GM12878 (cell line): ENCODE results near the gene PPM1A. TPM values are rescaled to one million over a fixed set of nuclear protein-coding genes. Genes with fewer than 3 reads are reported as not detected.

Experiments used
- ATAC-seq: fragments of 200-7000 bp; cut with Tn5 transposase; 3 replicates; pipeline ENCODE4 v1.9.1; 2020; ENCODE audit warnings: mild to moderate bottlenecking, moderate library complexity
- BruUV-seq: library from RNA; stranded (reverse); fragments of 400-500 nt; replicated peaks from 2 replicates; lab custom pipeline; 2021; lab: Mats Ljungman, UMichigan
- CTCF ChIA-PET: fragments of 300-600 bp; sonication (Branson Sonifier 250); formaldehyde crosslinking; extraction: SDS; loops from one replicate; lab custom pipeline; 2021; ENCODE audit warnings: inconsistent platforms; lab: Yijun Ruan, JAX
- POLR2A ChIA-PET: fragments of 350-600 bp; formaldehyde crosslinking; extraction: SDS; loops from one replicate; lab custom pipeline; 2021; ENCODE audit warnings: inconsistent platforms; lab: Charles Lee
- RAD21 ChIA-PET: fragments of 300-600 bp; sonication (Branson Sonifier 250); formaldehyde crosslinking; loops from one replicate; lab custom pipeline; 2023; ENCODE audit warnings: antibody characterized with exemption; ENCODE audit not compliant: unreplicated experiment; lab: Charles Lee
- SMC1A ChIA-PET: fragments of 300-600 bp; sonication (Branson Sonifier 250); formaldehyde crosslinking; loops from one replicate; lab custom pipeline; 2023; ENCODE audit not compliant: unreplicated experiment, uncharacterized antibody; lab: Charles Lee
- DNase-seq: peaks from one replicate; pipeline ENCODE4 v3.0.0-alpha.2; 2011; ENCODE audit warnings: low read depth, low spot score
- FAIRE-seq: peaks from 3 replicates; lab custom pipeline; 2011; peaks lifted over from hg19 to GRCh38; lab: Jason Lieb, UNC
- H2AFZ ChIP-seq: 2 replicates; pipeline ENCODE4 v1.6.0; 2011; ENCODE audit warnings: low read depth, low read length, control low read depth; ENCODE audit not compliant: control insufficient read depth
- H3K27ac ChIP-seq: 2 replicates; pipeline ENCODE4 v1.5.1; 2011; ENCODE audit warnings: control low read depth; ENCODE audit not compliant: control insufficient read depth, insufficient read depth
- H3K27me3 ChIP-seq, 2 experiments: replicated peaks in 1 of 2; 2 replicates each; pipeline versions ENCODE4 v1.6.0 to v1.6.1; 2011; ENCODE audit warnings: low read length in 1 of 2; ENCODE audit not compliant: control insufficient read depth in 2 of 2, insufficient read depth in 2 of 2
- H3K36me3 ChIP-seq, 2 experiments: 2 replicates each; pipeline ENCODE4 v1.5.1; 2011; ENCODE audit warnings: low read length in 1 of 2; ENCODE audit not compliant: control insufficient read depth in 2 of 2, insufficient read depth in 2 of 2
- H3K4me1 ChIP-seq: 2 replicates; pipeline ENCODE4 v1.6.1; 2011; ENCODE audit warnings: mild to moderate bottlenecking, low read length, moderate library complexity, mixed read lengths; ENCODE audit not compliant: control insufficient read depth, insufficient read depth
- H3K4me2 ChIP-seq: 2 replicates; pipeline ENCODE4 v1.6.0; 2011; ENCODE audit warnings: control low read depth; ENCODE audit not compliant: control insufficient read depth, insufficient read depth
- H3K4me3 ChIP-seq: fragments of 200-600 bp; sonication (generic); 2 replicates; pipeline ENCODE4 v1.5.1; 2016
- H3K79me2 ChIP-seq: 2 replicates; pipeline ENCODE4 v1.6.0; 2011; ENCODE audit warnings: low read length; ENCODE audit not compliant: control insufficient read depth, insufficient read depth
- H3K9ac ChIP-seq: 2 replicates; pipeline ENCODE4 v1.8.0; 2011; ENCODE audit warnings: low read length, control low read depth, mixed read lengths; ENCODE audit not compliant: control insufficient read depth, insufficient read depth
- H3K9me3 ChIP-seq: replicated peaks from 3 replicates; pipeline ENCODE4 v1.5.1; 2011; ENCODE audit warnings: mild to moderate bottlenecking, low read length; ENCODE audit not compliant: control insufficient read depth, insufficient read depth
- H4K20me1 ChIP-seq: 2 replicates; pipeline ENCODE4 v1.6.0; 2011; ENCODE audit not compliant: control insufficient read depth, insufficient read depth
- CHD2 ChIP-seq: IDR thresholded peaks from 2 replicates; pipeline ENCODE4 v1.6.1; 2011; ENCODE audit warnings: low read depth, low read length, improper control_type of control experiment, borderline replicate concordance
- EP300 ChIP-seq, 2 experiments: fragments of 150-350 bp in 1 of 2; IDR thresholded peaks; 2 replicates each; pipeline ENCODE4 v1.6.1; 2011 to 2012; ENCODE audit warnings: low read depth in 2 of 2, low read length in 2 of 2, borderline replicate concordance in 1 of 2, improper control_type of control experiment in 1 of 2, inconsistent platforms in 1 of 2; ENCODE audit not compliant: control insufficient read depth in 1 of 2
- HDAC6 ChIP-seq: fragments of 200-600 bp; sonication (generic); IDR thresholded peaks from one replicate; pipeline ENCODE4 v1.8.0; 2017; ENCODE audit warnings: antibody characterized with exemption; ENCODE audit not compliant: unreplicated experiment
- NBN ChIP-seq: fragments of 450-650 bp; IDR thresholded peaks from 2 replicates; pipeline ENCODE4 v1.6.1; 2016
- NR2F1 ChIP-seq: fragments of 450-650 bp; conservative IDR thresholded peaks from 2 replicates; pipeline ENCODE4 v1.6.1; 2017; ENCODE audit warnings: mild to moderate bottlenecking
- TBL1XR1 ChIP-seq: IDR thresholded peaks from 2 replicates; pipeline ENCODE4 v1.6.1; 2012; ENCODE audit warnings: low read depth, low read length, improper control_type of control experiment
- WRNIP1 ChIP-seq: IDR thresholded peaks from 2 replicates; pipeline ENCODE4 v1.6.1; 2011; ENCODE audit warnings: low read depth, low read length, improper control_type of control experiment, borderline replicate concordance
- WGBS: methylation state at CpG from one replicate; pipeline ENCODE4 v1.1.6; 2016; ENCODE audit warnings: low lambda C conversion rate; ENCODE audit not compliant: insufficient replicate concordance, insufficient coverage; ENCODE audit errors: missing lambda C conversion rate; 5-methylcytosine and 5-hydroxymethylcytosine counted together
- in situ Hi-C: fragments of 300-500 bp; cut with MboI; formaldehyde crosslinking; loops from 9 replicates; pipeline ENCODE4 v1.14.3; 2018; ENCODE audit warnings: mixed read lengths
- intact Hi-C: fragments of 100-400 bp; cut with micrococcal nuclease; formaldehyde crosslinking; loops from one replicate; pipeline ENCODE4 v1.14.2; 2022; ENCODE audit not compliant: unreplicated experiment
- polyA plus RNA-seq, 11 experiments: library from polyadenylated mRNA; depleted of rRNA in 4 of 11; unstranded in 6 of 11; stranded (reverse) in 5 of 11; fragments of >200 nt; fragmentation: Nextera tagmentation in 4 of 11; fragmentation: Illumina TruSeq in 1 of 11; extraction: Ambion mirVana in 4 of 11; extraction: Trizol in 1 of 11; gene quantifications; 1 replicate in 1 of 11; 2 replicates in 10 of 11; pipeline versions ENCODE4 v1.2.1 to v1.2.3, GENCODE V29; 2011 to 2016; ENCODE audit warnings: inconsistent platforms in 2 of 11, missing spikeins in 2 of 11, low read depth in 1 of 11
- total RNA-seq, 4 experiments: library from RNA; depleted of rRNA in 3 of 4; stranded (reverse); fragments of >200 nt in 3 of 4; fragmentation: Illumina TruSeq in 1 of 4; extraction: Trizol in 1 of 4; gene quantifications; 2 replicates each; pipeline versions ENCODE4 v1.2.1 to v1.2.3, GENCODE V29; 2013 to 2021
- TF ChIP-seq, protein P1 (sequence below): fragments of 450-650 bp; formaldehyde crosslinking; IDR thresholded peaks from 2 replicates; pipeline ENCODE4 v1.4.0; 2022; ENCODE audit warnings: mild to moderate bottlenecking, moderate library complexity

Gene PPM1A
- total and polyA plus RNA-seq, 10 of the 15 experiments (the other 5 are each of a cell fraction or from before 2014, with no cell fraction given) = 16.8 to 124 (median 47.0) TPM

DNA sequence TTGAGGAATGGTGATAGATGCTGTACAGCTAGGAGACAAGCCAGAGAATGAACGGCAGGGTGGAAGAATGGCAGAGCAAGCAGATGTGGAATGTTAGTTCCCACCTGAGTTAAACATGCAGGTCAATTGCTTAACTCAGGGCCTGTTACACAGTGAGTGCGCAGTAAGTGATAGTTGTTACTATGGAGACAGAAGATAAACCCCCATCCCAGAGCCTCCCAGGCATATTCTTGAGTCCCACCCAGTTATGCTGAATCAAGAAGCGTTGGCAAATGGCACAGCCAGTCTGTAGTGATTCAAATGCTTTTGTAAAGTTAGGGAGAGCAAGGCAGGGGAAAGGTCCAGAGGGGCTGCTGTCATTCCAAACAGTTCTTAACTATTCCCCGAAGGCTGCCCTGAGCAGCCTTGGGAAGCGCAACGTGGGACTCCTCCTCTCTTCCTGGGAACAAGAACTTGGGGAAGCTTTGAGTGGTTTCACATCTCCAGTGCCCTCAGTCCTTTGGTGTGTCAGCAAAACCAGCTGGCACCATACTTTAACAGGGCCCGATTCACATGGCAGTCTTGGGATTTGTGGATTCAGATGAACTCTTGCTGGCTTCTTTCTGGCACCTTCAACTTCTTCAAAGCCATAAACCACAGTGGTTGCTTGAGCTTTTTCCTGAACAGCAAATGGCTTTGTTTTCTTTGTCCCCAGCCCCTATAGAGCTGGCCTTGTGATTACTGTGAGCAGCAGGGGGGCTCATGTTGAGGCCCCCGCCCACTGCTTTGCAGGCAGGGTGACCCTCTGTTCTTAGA, 66.4 kb downstream of the PPM1A start:
- BruUV-seq = no TSS peak
- Histone ChIP-seq H4K20me1 (no peaks in the 10 kb centered on the region), H3K4me3 (no peak overlapping the region), H3K36me3 (no peaks in the 10 kb centered on the region), H3K4me1 (no peaks in the 10 kb centered on the region), H3K79me2 (no peaks in the 10 kb centered on the region), H3K27ac (no peak overlapping the region), H3K9me3 (no peaks in the 10 kb centered on the region; the same call in 1 of the 3 replicates), H3K27me3 (no peaks in the 10 kb centered on the region), H2AFZ (no peak overlapping the region), H3K4me2 (no peak overlapping the region), H3K9ac (no peak overlapping the region)
- ChIA-PET RAD21 (no interaction called here), POLR2A (no interaction called here), CTCF (interaction anchor here (0.6 to 1.5 kb wide), 5 partner anchors 10 to 128 kb away, joined by 3 read pairs; no protein-coding TSS in a partner anchor), SMC1A (interaction anchor here (1.1 to 1.3 kb wide), 2 partner anchors 11 to 120 kb away, joined by 3 read pairs; no protein-coding TSS in a partner anchor)
- DNase-seq = no peak
- no peak for ATAC-seq
- no peak for TF ChIP-seq CHD2
- TF ChIP-seq TBL1XR1 = no peak
- TF ChIP-seq NBN = no peak
- TF ChIP-seq EP300 (IDR thresholded peaks at IDR 0.05; ENCODE audit: borderline replicate concordance in 1 of 2, control insufficient read depth in 1 of 2, low read depth in 2 of 2, low read length in 2 of 2) = no peak
- TF ChIP-seq HDAC6 = no peak
- in situ Hi-C loops (no loop called here), intact Hi-C loops (no loop called here)
- FAIRE-seq = no peak
- WGBS = 66% methylated on average over 8 of the region's 8 CpGs

DNA sequence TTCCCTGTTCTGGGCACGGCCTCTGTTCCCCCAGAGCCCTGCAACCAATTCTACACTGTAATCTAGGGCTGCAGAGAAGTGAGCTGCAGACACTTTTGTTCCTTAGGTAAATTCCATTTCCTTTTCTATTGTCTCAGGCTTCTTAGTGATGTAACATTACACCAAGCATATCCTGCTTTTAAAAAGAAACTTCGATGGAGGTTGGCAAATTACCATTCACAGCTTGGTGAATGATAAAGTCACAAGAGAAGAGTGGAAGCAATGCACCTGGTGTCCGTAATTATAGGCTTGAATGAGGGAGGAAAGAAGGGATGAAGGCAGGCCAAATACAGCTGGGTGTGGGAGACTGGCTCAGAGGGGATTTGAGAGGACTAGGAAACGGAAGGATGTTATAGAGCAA, 68.6 kb downstream of the PPM1A start:
- H3K36me3 ChIP-seq = no peaks in the 10 kb centered on the region
- H3K4me3 ChIP-seq = no peak overlapping the region
- no peaks in the 10 kb centered on the region for H3K79me2 ChIP-seq
- H3K27me3 ChIP-seq = no peaks in the 10 kb centered on the region
- H3K9me3 ChIP-seq = no peaks in the 10 kb centered on the region; the same call in 2 of the 3 replicates
- intact Hi-C loops = no loop called here
- H2AFZ ChIP-seq = no peak overlapping the region
- in situ Hi-C loops = no loop called here
- WGBS = 33% methylated on average over 4 of the region's 4 CpGs
- DNase-seq (no peak), FAIRE-seq (no peak), ATAC-seq (no peak)
- H4K20me1 ChIP-seq = no peaks in the 10 kb centered on the region
- SMC1A ChIA-PET = no interaction called here
- no peaks in the 10 kb centered on the region for H3K4me1 ChIP-seq
- CTCF ChIA-PET = interaction anchor here (0.6 to 2.1 kb wide), 3 partner anchors 9 to 13 kb away, joined by 3 to 5 read pairs (median 3); no protein-coding TSS in a partner anchor
- POLR2A ChIA-PET = no interaction called here
- no peak for TF ChIP-seq WRNIP1
- no peak for TF ChIP-seq NR2F1
- TF ChIP-seq, protein P1, sequence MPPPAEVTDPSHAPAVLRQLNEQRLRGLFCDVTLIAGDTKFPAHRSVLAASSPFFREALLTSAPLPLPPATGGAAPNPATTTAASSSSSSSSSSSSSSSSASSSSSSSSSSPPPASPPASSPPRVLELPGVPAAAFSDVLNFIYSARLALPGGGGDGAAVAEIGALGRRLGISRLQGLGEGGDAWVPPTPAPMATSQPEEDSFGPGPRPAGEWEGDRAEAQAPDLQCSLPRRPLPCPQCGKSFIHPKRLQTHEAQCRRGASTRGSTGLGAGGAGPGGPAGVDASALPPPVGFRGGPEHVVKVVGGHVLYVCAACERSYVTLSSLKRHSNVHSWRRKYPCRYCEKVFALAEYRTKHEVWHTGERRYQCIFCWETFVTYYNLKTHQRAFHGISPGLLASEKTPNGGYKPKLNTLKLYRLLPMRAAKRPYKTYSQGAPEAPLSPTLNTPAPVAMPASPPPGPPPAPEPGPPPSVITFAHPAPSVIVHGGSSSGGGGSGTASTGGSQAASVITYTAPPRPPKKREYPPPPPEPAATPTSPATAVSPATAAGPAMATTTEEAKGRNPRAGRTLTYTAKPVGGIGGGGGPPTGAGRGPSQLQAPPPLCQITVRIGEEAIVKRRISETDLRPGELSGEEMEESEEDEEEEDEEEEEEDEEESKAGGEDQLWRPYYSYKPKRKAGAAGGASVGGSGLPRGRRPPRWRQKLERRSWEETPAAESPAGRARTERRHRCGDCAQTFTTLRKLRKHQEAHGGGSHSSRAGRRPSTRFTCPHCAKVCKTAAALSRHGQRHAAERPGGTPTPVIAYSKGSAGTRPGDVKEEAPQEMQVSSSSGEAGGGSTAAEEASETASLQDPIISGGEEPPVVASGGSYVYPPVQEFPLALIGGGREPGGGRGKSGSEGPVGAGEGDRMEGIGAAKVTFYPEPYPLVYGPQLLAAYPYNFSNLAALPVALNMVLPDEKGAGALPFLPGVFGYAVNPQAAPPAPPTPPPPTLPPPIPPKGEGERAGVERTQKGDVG = no peak
- no TSS peak for BruUV-seq
- H3K27ac ChIP-seq = no peak overlapping the region
- RAD21 ChIA-PET = no interaction called here
- no peak overlapping the region for H3K4me2 ChIP-seq
- no peak overlapping the region for H3K9ac ChIP-seq
